ENCODE measurements around the gene SYT11.
A peak's percentile ranks its signal among the peaks of the same experiment; 100 is the strongest.
"Not testable (repeated sequence)": the region's sequence is repeated elsewhere in the genome, so short reads cannot be mapped to it uniquely, and the experiment has no call there.

Gene SYT11

GRCh38 chr1:155909894-155910293, 50.5 kb downstream of the SYT11 start:
- DNase-seq, result no peak

- DNase-seq, result no peak
These were observed 51.3 kb downstream of the SYT11 start for GRCh38 chr1:155910621-155911121.

- DNase-seq, result peak; percentile 80
These were observed 52.0 kb downstream of the SYT11 start, which contains the start of gene RIT1 for GRCh38 chr1:155911156-155912055. Gene RIT1 (minus strand): TSS chr1:155911349. CDS start chr1:155910761, 588 bp downstream.

- no peak for DNase-seq
These were observed 52.7 kb downstream of the SYT11 start for GRCh38 chr1:155912056-155912536.

GRCh38 chr1:155913969-155914757, 54.8 kb downstream of the SYT11 start:
- no peak for DNase-seq

GRCh38 chr1:155918660-155919059, 59.3 kb downstream of the SYT11 start:
- no peak for DNase-seq

GRCh38 chr1:155919801-155920200, 60.4 kb downstream of the SYT11 start:
- no peak for DNase-seq

GRCh38 chr1:155920717-155921116, 61.4 kb downstream of the SYT11 start:
- DNase-seq, result no peak

- DNase-seq, result no peak
These were observed 66.1 kb downstream of the SYT11 start for GRCh38 chr1:155925506-155925905.

GRCh38 chr1:155929057-155929456, 69.7 kb downstream of the SYT11 start:
- no peak for DNase-seq

GRCh38 chr1:155930725-155931124, 71.4 kb downstream of the SYT11 start:
- not testable (repeated sequence) for DNase-seq

GRCh38 chr1:155931332-155932038, 72.1 kb downstream of the SYT11 start:
- no peak for DNase-seq

- DNase-seq, result no peak
These were observed 72.7 kb downstream of the SYT11 start for GRCh38 chr1:155932081-155932480.

GRCh38 chr1:155932487-155932886, 73.1 kb downstream of the SYT11 start:
- DNase-seq, result no peak

GRCh38 chr1:155933591-155934096, 74.3 kb downstream of the SYT11 start:
- no peak for DNase-seq

- DNase-seq, result peak; percentile 93
These were observed 74.9 kb downstream of the SYT11 start, which contains the start of gene KHDC4 for GRCh38 chr1:155934097-155934935. Gene KHDC4 (minus strand): TSS chr1:155934413. CDS start chr1:155934373, 40 bp downstream.

Data from stimulated activated naive CD4-positive, alpha-beta T cell treated with Interleukin-2 at 50 U/mL for 16 hours (primary cell).